GM12878 (cell line): ENCODE measurements around the gene SERPINB13. TPM values are rescaled to one million over a fixed set of nuclear protein-coding genes. Genes with fewer than 3 reads are reported as not detected.

Experiments used
- ATAC-seq: fragments of 200-7000 bp; cut with Tn5 transposase; 3 replicates; pipeline ENCODE4 v1.9.1; 2020; ENCODE audit warnings: mild to moderate bottlenecking, moderate library complexity
- BruUV-seq: library from RNA; stranded (reverse); fragments of 400-500 nt; replicated peaks from 2 replicates; lab custom pipeline; 2021; lab: Mats Ljungman, UMichigan
- CTCF ChIA-PET: fragments of 300-600 bp; sonication (Branson Sonifier 250); formaldehyde crosslinking; extraction: SDS; loops from one replicate; lab custom pipeline; 2021; ENCODE audit warnings: inconsistent platforms; lab: Yijun Ruan, JAX
- POLR2A ChIA-PET: fragments of 350-600 bp; formaldehyde crosslinking; extraction: SDS; loops from one replicate; lab custom pipeline; 2021; ENCODE audit warnings: inconsistent platforms; lab: Charles Lee
- RAD21 ChIA-PET: fragments of 300-600 bp; sonication (Branson Sonifier 250); formaldehyde crosslinking; loops from one replicate; lab custom pipeline; 2023; ENCODE audit warnings: antibody characterized with exemption; ENCODE audit not compliant: unreplicated experiment; lab: Charles Lee
- SMC1A ChIA-PET: fragments of 300-600 bp; sonication (Branson Sonifier 250); formaldehyde crosslinking; loops from one replicate; lab custom pipeline; 2023; ENCODE audit not compliant: unreplicated experiment, uncharacterized antibody; lab: Charles Lee
- DNase-seq: peaks from one replicate; pipeline ENCODE4 v3.0.0-alpha.2; 2011; ENCODE audit warnings: low read depth, low spot score
- FAIRE-seq: peaks from 3 replicates; lab custom pipeline; 2011; peaks lifted over from hg19 to GRCh38; lab: Jason Lieb, UNC
- H2AFZ ChIP-seq: 2 replicates; pipeline ENCODE4 v1.6.0; 2011; ENCODE audit warnings: low read depth, low read length, control low read depth; ENCODE audit not compliant: control insufficient read depth
- H3K27ac ChIP-seq: 2 replicates; pipeline ENCODE4 v1.5.1; 2011; ENCODE audit warnings: control low read depth; ENCODE audit not compliant: control insufficient read depth, insufficient read depth
- H3K27me3 ChIP-seq, 2 experiments: replicated peaks in 1 of 2; 2 replicates each; pipeline versions ENCODE4 v1.6.0 to v1.6.1; 2011; ENCODE audit warnings: low read length in 1 of 2; ENCODE audit not compliant: control insufficient read depth in 2 of 2, insufficient read depth in 2 of 2
- H3K36me3 ChIP-seq, 2 experiments: 2 replicates each; pipeline ENCODE4 v1.5.1; 2011; ENCODE audit warnings: low read length in 1 of 2; ENCODE audit not compliant: control insufficient read depth in 2 of 2, insufficient read depth in 2 of 2
- H3K4me1 ChIP-seq: 2 replicates; pipeline ENCODE4 v1.6.1; 2011; ENCODE audit warnings: mild to moderate bottlenecking, low read length, moderate library complexity, mixed read lengths; ENCODE audit not compliant: control insufficient read depth, insufficient read depth
- H3K4me2 ChIP-seq: 2 replicates; pipeline ENCODE4 v1.6.0; 2011; ENCODE audit warnings: control low read depth; ENCODE audit not compliant: control insufficient read depth, insufficient read depth
- H3K4me3 ChIP-seq: fragments of 200-600 bp; sonication (generic); 2 replicates; pipeline ENCODE4 v1.5.1; 2016
- H3K79me2 ChIP-seq: 2 replicates; pipeline ENCODE4 v1.6.0; 2011; ENCODE audit warnings: low read length; ENCODE audit not compliant: control insufficient read depth, insufficient read depth
- H3K9ac ChIP-seq: 2 replicates; pipeline ENCODE4 v1.8.0; 2011; ENCODE audit warnings: low read length, control low read depth, mixed read lengths; ENCODE audit not compliant: control insufficient read depth, insufficient read depth
- H3K9me3 ChIP-seq: replicated peaks from 3 replicates; pipeline ENCODE4 v1.5.1; 2011; ENCODE audit warnings: mild to moderate bottlenecking, low read length; ENCODE audit not compliant: control insufficient read depth, insufficient read depth
- H4K20me1 ChIP-seq: 2 replicates; pipeline ENCODE4 v1.6.0; 2011; ENCODE audit not compliant: control insufficient read depth, insufficient read depth
- DPF2 ChIP-seq: fragments of 450-650 bp; IDR thresholded peaks from 2 replicates; pipeline ENCODE4 v1.6.1; 2017; ENCODE audit warnings: mild to moderate bottlenecking
- FOS ChIP-seq: IDR thresholded peaks from 3 replicates; pipeline ENCODE4 v1.6.1; 2011; ENCODE audit warnings: borderline replicate concordance; ENCODE audit not compliant: insufficient read length; ENCODE audit errors: extremely low read depth
- NFIC ChIP-seq: IDR thresholded peaks from 2 replicates; pipeline ENCODE4 v1.6.1; 2012; ENCODE audit warnings: low read depth, mild to moderate bottlenecking, inconsistent platforms, low read length, moderate library complexity
- WGBS: methylation state at CpG from one replicate; pipeline ENCODE4 v1.1.6; 2016; ENCODE audit warnings: low lambda C conversion rate; ENCODE audit not compliant: insufficient replicate concordance, insufficient coverage; ENCODE audit errors: missing lambda C conversion rate; 5-methylcytosine and 5-hydroxymethylcytosine counted together
- in situ Hi-C: fragments of 300-500 bp; cut with MboI; formaldehyde crosslinking; loops from 9 replicates; pipeline ENCODE4 v1.14.3; 2018; ENCODE audit warnings: mixed read lengths
- intact Hi-C: fragments of 100-400 bp; cut with micrococcal nuclease; formaldehyde crosslinking; loops from one replicate; pipeline ENCODE4 v1.14.2; 2022; ENCODE audit not compliant: unreplicated experiment
- polyA plus RNA-seq, 11 experiments: library from polyadenylated mRNA; depleted of rRNA in 4 of 11; unstranded in 6 of 11; stranded (reverse) in 5 of 11; fragments of >200 nt; fragmentation: Nextera tagmentation in 4 of 11; fragmentation: Illumina TruSeq in 1 of 11; extraction: Ambion mirVana in 4 of 11; extraction: Trizol in 1 of 11; gene quantifications; 1 replicate in 1 of 11; 2 replicates in 10 of 11; pipeline versions ENCODE4 v1.2.1 to v1.2.3, GENCODE V29; 2011 to 2016; ENCODE audit warnings: inconsistent platforms in 2 of 11, missing spikeins in 2 of 11, low read depth in 1 of 11
- total RNA-seq, 4 experiments: library from RNA; depleted of rRNA in 3 of 4; stranded (reverse); fragments of >200 nt in 3 of 4; fragmentation: Illumina TruSeq in 1 of 4; extraction: Trizol in 1 of 4; gene quantifications; 2 replicates each; pipeline versions ENCODE4 v1.2.1 to v1.2.3, GENCODE V29; 2013 to 2021
- TF ChIP-seq, protein P1 (sequence below): IDR thresholded peaks from 2 replicates; pipeline ENCODE4 v1.6.1; 2012; ENCODE audit warnings: low read length, inconsistent platforms
- TF ChIP-seq, protein P2 (sequence below): fragments of 450-650 bp; IDR thresholded peaks from 2 replicates; pipeline ENCODE4 v1.6.1; 2017; ENCODE audit warnings: mild to moderate bottlenecking, moderate library complexity
- TF ChIP-seq, protein P3 (sequence below): fragments of 450-650 bp; IDR thresholded peaks from 2 replicates; pipeline ENCODE4 v1.6.1; 2017; ENCODE audit warnings: low read depth, mild to moderate bottlenecking, moderate library complexity
- TF ChIP-seq, protein P4 (sequence below): IDR thresholded peaks from 2 replicates; pipeline ENCODE4 v1.6.1; 2011; ENCODE audit warnings: borderline replicate concordance, low read depth, mild to moderate bottlenecking, moderate library complexity, mixed read lengths, low read length; ENCODE audit not compliant: insufficient read depth; ENCODE audit errors: extremely low read length

Gene SERPINB13
- total and polyA plus RNA-seq, 10 of the 15 experiments (the other 5 are each of a cell fraction or from before 2014, with no cell fraction given), result not detected

DNA sequence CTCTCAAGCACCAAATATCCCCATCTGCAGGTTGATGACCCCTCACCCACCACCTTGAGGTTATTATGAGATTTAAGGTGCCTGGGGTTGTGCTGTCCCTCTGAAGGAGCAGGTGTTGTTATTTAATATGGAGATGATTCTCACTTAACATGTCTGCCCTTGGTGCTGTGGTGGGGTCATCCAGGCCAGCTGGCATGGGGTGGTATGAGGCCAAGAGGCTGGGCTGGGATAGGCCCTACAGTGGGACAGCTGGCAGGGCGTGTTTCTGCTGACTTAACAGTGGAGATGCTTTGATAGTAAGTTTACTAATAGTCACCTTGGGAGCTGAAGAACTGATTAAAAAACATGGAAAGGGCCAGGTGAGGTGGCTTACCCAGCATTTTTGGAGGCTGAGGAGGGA is 22.6 kb upstream of the SERPINB13 start:
- DNase-seq, result no peak
- ChIA-PET POLR2A (no interaction called here), SMC1A (interaction anchor here (0.5 to 2.6 kb wide), 5 partner anchors 15 to 241 kb away, joined by 3 to 8 read pairs (median 3); no protein-coding TSS in a partner anchor), RAD21 (interaction anchor here (0.5 to 1.7 kb wide), 3 partner anchors 13 to 46 kb away, joined by 3 to 5 read pairs (median 4); no protein-coding TSS in a partner anchor), CTCF (interaction anchor here (1.1 to 5.7 kb wide), 4 partner anchors 13 to 56 kb away, joined by 3 to 44 read pairs (median 20); no protein-coding TSS in a partner anchor)
- in situ Hi-C loops, result no loop called here
- Histone ChIP-seq H3K9me3 (no peaks in the 10 kb centered on the region), H3K4me3 (no peak overlapping the region), H3K4me2 (no peak overlapping the region), H2AFZ (no peak overlapping the region), H4K20me1 (no peaks in the 10 kb centered on the region), H3K27me3 (peaks cover 0 to 5% of the 10 kb centered on the region in 2 experiments; a peak in 2 of 4 replicates), H3K27ac (no peak overlapping the region), H3K4me1 (peaks cover 10% of the 10 kb centered on the region), H3K9ac (no peak overlapping the region), H3K79me2 (no peaks in the 10 kb centered on the region), H3K36me3 (no peaks in the 10 kb centered on the region)
- ATAC-seq, result no peak
- 0% methylated on average over 1 of the region's 1 CpG for WGBS
- intact Hi-C loops, result no loop called here
- TF ChIP-seq FOS, result no peak
- no TSS peak for BruUV-seq
- no peak for FAIRE-seq

DNA sequence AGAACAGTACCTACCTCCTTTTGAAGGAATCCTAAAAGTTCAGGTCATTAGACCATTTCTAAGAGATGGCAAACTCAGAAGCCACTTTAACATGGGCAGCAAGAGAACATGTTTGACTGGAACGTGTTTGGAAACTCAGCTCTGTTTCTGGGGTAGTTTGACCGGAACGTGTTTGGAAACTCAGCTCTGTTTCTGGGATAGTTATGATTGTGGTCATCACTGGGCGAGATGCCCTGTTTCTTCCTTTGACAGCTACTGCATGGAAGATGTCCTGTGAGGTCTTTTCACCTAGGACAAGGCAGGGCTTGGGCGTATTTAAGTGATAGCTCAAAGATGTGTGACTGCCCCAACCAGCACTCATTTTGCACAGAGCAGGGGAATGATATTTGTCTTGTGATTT is 19.9 kb upstream of the SERPINB13 start:
- Histone ChIP-seq H3K27ac (no peak overlapping the region), H3K36me3 (no peaks in the 10 kb centered on the region), H3K4me3 (no peak overlapping the region), H3K79me2 (no peaks in the 10 kb centered on the region), H3K9me3 (no peaks in the 10 kb centered on the region), H3K4me2 (no peak overlapping the region), H2AFZ (no peak overlapping the region), H3K9ac (no peak overlapping the region), H3K4me1 (peaks cover 4% of the 10 kb centered on the region), H3K27me3 (peaks cover 0 to 5% of the 10 kb centered on the region in 2 experiments; a peak in 2 of 4 replicates), H4K20me1 (no peaks in the 10 kb centered on the region)
- no peak for DNase-seq
- ChIA-PET SMC1A (interaction anchor here (1.7 to 2.7 kb wide), 2 partner anchors 9 to 11 kb away, joined by 7 to 20 read pairs; no protein-coding TSS in a partner anchor), CTCF (interaction anchor here (0.9 to 5.3 kb wide), 4 partner anchors 10 to 55 kb away, joined by 3 to 44 read pairs (median 12); no protein-coding TSS in a partner anchor), RAD21 (interaction anchor here (1.3 kb wide), 1 partner anchor 49 kb away, joined by 3 read pairs; no protein-coding TSS in a partner anchor), POLR2A (no interaction called here)
- ATAC-seq, result no peak
- intact Hi-C loops (no loop called here), in situ Hi-C loops (no loop called here)
- FAIRE-seq, result no peak
- 25% methylated on average over 5 of the region's 5 CpGs for WGBS
- no TSS peak for BruUV-seq
- TF ChIP-seq NFIC (no peak), DPF2 (no peak)
- TF ChIP-seq, protein P1, sequence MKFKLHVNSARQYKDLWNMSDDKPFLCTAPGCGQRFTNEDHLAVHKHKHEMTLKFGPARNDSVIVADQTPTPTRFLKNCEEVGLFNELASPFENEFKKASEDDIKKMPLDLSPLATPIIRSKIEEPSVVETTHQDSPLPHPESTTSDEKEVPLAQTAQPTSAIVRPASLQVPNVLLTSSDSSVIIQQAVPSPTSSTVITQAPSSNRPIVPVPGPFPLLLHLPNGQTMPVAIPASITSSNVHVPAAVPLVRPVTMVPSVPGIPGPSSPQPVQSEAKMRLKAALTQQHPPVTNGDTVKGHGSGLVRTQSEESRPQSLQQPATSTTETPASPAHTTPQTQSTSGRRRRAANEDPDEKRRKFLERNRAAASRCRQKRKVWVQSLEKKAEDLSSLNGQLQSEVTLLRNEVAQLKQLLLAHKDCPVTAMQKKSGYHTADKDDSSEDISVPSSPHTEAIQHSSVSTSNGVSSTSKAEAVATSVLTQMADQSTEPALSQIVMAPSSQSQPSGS, result no peak
- TF ChIP-seq, protein P2, sequence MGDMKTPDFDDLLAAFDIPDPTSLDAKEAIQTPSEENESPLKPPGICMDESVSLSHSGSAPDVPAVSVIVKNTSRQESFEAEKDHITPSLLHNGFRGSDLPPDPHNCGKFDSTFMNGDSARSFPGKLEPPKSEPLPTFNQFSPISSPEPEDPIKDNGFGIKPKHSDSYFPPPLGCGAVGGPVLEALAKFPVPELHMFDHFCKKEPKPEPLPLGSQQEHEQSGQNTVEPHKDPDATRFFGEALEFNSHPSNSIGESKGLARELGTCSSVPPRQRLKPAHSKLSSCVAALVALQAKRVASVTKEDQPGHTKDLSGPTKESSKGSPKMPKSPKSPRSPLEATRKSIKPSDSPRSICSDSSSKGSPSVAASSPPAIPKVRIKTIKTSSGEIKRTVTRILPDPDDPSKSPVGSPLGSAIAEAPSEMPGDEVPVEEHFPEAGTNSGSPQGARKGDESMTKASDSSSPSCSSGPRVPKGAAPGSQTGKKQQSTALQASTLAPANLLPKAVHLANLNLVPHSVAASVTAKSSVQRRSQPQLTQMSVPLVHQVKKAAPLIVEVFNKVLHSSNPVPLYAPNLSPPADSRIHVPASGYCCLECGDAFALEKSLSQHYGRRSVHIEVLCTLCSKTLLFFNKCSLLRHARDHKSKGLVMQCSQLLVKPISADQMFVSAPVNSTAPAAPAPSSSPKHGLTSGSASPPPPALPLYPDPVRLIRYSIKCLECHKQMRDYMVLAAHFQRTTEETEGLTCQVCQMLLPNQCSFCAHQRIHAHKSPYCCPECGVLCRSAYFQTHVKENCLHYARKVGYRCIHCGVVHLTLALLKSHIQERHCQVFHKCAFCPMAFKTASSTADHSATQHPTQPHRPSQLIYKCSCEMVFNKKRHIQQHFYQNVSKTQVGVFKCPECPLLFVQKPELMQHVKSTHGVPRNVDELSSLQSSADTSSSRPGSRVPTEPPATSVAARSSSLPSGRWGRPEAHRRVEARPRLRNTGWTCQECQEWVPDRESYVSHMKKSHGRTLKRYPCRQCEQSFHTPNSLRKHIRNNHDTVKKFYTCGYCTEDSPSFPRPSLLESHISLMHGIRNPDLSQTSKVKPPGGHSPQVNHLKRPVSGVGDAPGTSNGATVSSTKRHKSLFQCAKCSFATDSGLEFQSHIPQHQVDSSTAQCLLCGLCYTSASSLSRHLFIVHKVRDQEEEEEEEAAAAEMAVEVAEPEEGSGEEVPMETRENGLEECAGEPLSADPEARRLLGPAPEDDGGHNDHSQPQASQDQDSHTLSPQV, result no peak
- TF ChIP-seq, protein P3, sequence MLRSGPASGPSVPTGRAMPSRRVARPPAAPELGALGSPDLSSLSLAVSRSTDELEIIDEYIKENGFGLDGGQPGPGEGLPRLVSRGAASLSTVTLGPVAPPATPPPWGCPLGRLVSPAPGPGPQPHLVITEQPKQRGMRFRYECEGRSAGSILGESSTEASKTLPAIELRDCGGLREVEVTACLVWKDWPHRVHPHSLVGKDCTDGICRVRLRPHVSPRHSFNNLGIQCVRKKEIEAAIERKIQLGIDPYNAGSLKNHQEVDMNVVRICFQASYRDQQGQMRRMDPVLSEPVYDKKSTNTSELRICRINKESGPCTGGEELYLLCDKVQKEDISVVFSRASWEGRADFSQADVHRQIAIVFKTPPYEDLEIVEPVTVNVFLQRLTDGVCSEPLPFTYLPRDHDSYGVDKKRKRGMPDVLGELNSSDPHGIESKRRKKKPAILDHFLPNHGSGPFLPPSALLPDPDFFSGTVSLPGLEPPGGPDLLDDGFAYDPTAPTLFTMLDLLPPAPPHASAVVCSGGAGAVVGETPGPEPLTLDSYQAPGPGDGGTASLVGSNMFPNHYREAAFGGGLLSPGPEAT, result no peak
- TF ChIP-seq, protein P4, sequence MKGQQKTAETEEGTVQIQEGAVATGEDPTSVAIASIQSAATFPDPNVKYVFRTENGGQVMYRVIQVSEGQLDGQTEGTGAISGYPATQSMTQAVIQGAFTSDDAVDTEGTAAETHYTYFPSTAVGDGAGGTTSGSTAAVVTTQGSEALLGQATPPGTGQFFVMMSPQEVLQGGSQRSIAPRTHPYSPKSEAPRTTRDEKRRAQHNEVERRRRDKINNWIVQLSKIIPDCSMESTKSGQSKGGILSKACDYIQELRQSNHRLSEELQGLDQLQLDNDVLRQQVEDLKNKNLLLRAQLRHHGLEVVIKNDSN, result no peak
